H1 (cell line): Measurements from ENCODE around the gene ANAPC2. TPM values are rescaled to one million over a fixed set of nuclear protein-coding genes. Genes with fewer than 3 reads are reported as not detected.

Experiments used
- CTCF ChIA-PET: fragments of 300-600 bp; sonication (Branson Sonifier 250); formaldehyde crosslinking; loops from one replicate; lab custom pipeline; 2021; ENCODE audit not compliant: partially characterized antibody; lab: Charles Lee
- POLR2A ChIA-PET: fragments of 300-600 bp; sonication (Branson Sonifier 250); formaldehyde crosslinking; loops from one replicate; lab custom pipeline; 2021; ENCODE audit warnings: inconsistent platforms; ENCODE audit not compliant: partially characterized antibody; lab: Charles Lee
- DNase-seq, 2 experiments: peaks; one replicate each; pipeline versions ENCODE4 v3.0.0 to v3.0.0-alpha.2; 2010 to 2022; ENCODE audit warnings: low spot score in 2 of 2, low read depth in 1 of 2, mixed read lengths in 1 of 2
- FAIRE-seq: peaks from 2 replicates; lab custom pipeline; 2011; peaks lifted over from hg19 to GRCh38; lab: Jason Lieb, UNC
- H2AFZ ChIP-seq: 2 replicates; pipeline ENCODE4 v1.8.1; 2012; ENCODE audit warnings: low read length, inconsistent platforms
- H2AK5ac ChIP-seq: 2 replicates; pipeline ENCODE4 v1.6.1; 2013; ENCODE audit warnings: low read depth, low read length
- H2BK120ac ChIP-seq: replicated peaks from 2 replicates; pipeline ENCODE3; 2013; ENCODE audit warnings: low read depth, low read length, inconsistent platforms
- H2BK12ac ChIP-seq: 2 replicates; pipeline ENCODE4 v1.6.1; 2013; ENCODE audit warnings: low read depth, low read length
- H2BK15ac ChIP-seq: 2 replicates; pipeline ENCODE4 v1.6.1; 2013; ENCODE audit warnings: low read length
- H2BK20ac ChIP-seq: 2 replicates; pipeline ENCODE4 v1.6.1; 2013; ENCODE audit warnings: low read length
- H2BK5ac ChIP-seq: 2 replicates; pipeline ENCODE4 v1.6.1; 2013; ENCODE audit warnings: low read depth, low read length
- H3K14ac ChIP-seq: 2 replicates; pipeline ENCODE4 v1.6.1; 2013; ENCODE audit warnings: inconsistent platforms; ENCODE audit not compliant: insufficient read length
- H3K18ac ChIP-seq: 2 replicates; pipeline ENCODE4 v1.6.1; 2013; ENCODE audit warnings: low read length; ENCODE audit errors: extremely low read depth
- H3K23ac ChIP-seq: 2 replicates; pipeline ENCODE4 v1.6.1; 2013; ENCODE audit warnings: inconsistent platforms; ENCODE audit not compliant: insufficient read length
- H3K23me2 ChIP-seq: 2 replicates; pipeline ENCODE4 v1.6.1; 2013; ENCODE audit warnings: low read depth, low read length
- H3K27ac ChIP-seq: 2 replicates; pipeline ENCODE4 v1.6.1; 2011; ENCODE audit warnings: low read depth, low read length, inconsistent platforms
- H3K27me3 ChIP-seq, 4 experiments: replicated peaks in 1 of 4; 1 replicate in 1 of 4; 2 replicates in 3 of 4; pipeline versions ENCODE4 v1.6.1 to v1.8.1; 2011 to 2013; ENCODE audit warnings: low read length in 3 of 4, mild to moderate bottlenecking in 3 of 4, inconsistent platforms in 2 of 4, mixed read lengths in 2 of 4, moderate library complexity in 1 of 4; ENCODE audit not compliant: control insufficient read depth in 3 of 4, insufficient read depth in 3 of 4; ENCODE audit errors: extremely low read depth in 1 of 4
- H3K36me3 ChIP-seq, 4 experiments: 2 replicates each; pipeline versions ENCODE4 v1.6.1 to v1.8.1; 2011 to 2013; ENCODE audit warnings: mild to moderate bottlenecking in 4 of 4, low read length in 3 of 4, moderate library complexity in 2 of 4, control low read depth in 1 of 4, inconsistent platforms in 1 of 4; ENCODE audit not compliant: insufficient read depth in 4 of 4, control insufficient read depth in 2 of 4
- H3K4ac ChIP-seq: replicated peaks from 2 replicates; pipeline ENCODE3; 2013; ENCODE audit warnings: low read length, low read depth, mixed read lengths, inconsistent platforms; ENCODE audit not compliant: insufficient read length
- H3K4me1 ChIP-seq, 4 experiments: replicated peaks in 1 of 4; 1 replicate in 1 of 4; 2 replicates in 3 of 4; pipeline versions ENCODE4 v1.6.1 to v1.8.1; 2011 to 2013; ENCODE audit warnings: low read length in 3 of 4, inconsistent platforms in 2 of 4, mixed read lengths in 1 of 4; ENCODE audit not compliant: insufficient read depth in 4 of 4, control insufficient read depth in 3 of 4
- H3K4me2 ChIP-seq, 2 experiments: 2 replicates each; pipeline versions ENCODE4 v1.6.1 to v1.8.1; 2011 to 2013; ENCODE audit warnings: low read depth in 2 of 2, low read length in 2 of 2, control low read depth in 1 of 2, inconsistent platforms in 1 of 2, mild to moderate bottlenecking in 1 of 2; ENCODE audit not compliant: insufficient read depth in 1 of 2
- H3K4me3 ChIP-seq, 4 experiments: fragments of 200-600, 300-600 bp in 1 of 4; sonication (generic), shearing (Covaris generic), sonication (Bioruptor Twin) in 1 of 4; 2 replicates each; pipeline versions ENCODE4 v1.5.1 to v1.8.1; 2011 to 2016; ENCODE audit warnings: low read length in 4 of 4, low read depth in 3 of 4, control low read depth in 2 of 4, inconsistent platforms in 2 of 4, mild to moderate bottlenecking in 2 of 4, mixed read lengths in 1 of 4, moderate library complexity in 1 of 4; ENCODE audit not compliant: insufficient read depth in 2 of 4; ENCODE audit errors: extremely low read depth in 1 of 4
- H3K56ac ChIP-seq: replicated peaks from 2 replicates; pipeline ENCODE3; 2013; ENCODE audit warnings: low read depth, mild to moderate bottlenecking, mixed read lengths, low read length, inconsistent platforms; ENCODE audit not compliant: insufficient read length
- H3K79me1 ChIP-seq: 2 replicates; pipeline ENCODE4 v1.6.1; 2013; ENCODE audit warnings: low read depth, low read length, control low read depth
- H3K79me2 ChIP-seq, 2 experiments: 2 replicates each; pipeline versions ENCODE4 v1.6.1 to v1.8.1; 2012 to 2013; ENCODE audit warnings: low read length in 2 of 2, mild to moderate bottlenecking in 2 of 2, inconsistent platforms in 1 of 2; ENCODE audit not compliant: insufficient read depth in 2 of 2, control insufficient read depth in 1 of 2
- H3K9ac ChIP-seq, 4 experiments: replicated peaks in 1 of 4; 1 replicate in 1 of 4; 2 replicates in 3 of 4; pipeline versions ENCODE4 v1.6.1 to v1.8.1; 2011 to 2013; ENCODE audit warnings: low read depth in 3 of 4, low read length in 3 of 4, control low read depth in 2 of 4, mild to moderate bottlenecking in 2 of 4, moderate library complexity in 2 of 4, inconsistent platforms in 1 of 4; ENCODE audit errors: extremely low read depth in 1 of 4
- H3K9me3 ChIP-seq, 2 experiments: 2 replicates each; pipeline versions ENCODE4 v1.6.1 to v1.8.1; 2012 to 2013; ENCODE audit warnings: mild to moderate bottlenecking in 2 of 2, moderate library complexity in 2 of 2, control low read depth in 1 of 2, inconsistent platforms in 1 of 2, low read depth in 1 of 2, low read length in 1 of 2, mixed read lengths in 1 of 2; ENCODE audit not compliant: insufficient read depth in 2 of 2
- H4K20me1 ChIP-seq, 2 experiments: replicated peaks in 1 of 2; 2 replicates each; pipeline versions ENCODE3 to v1.8.1; 2011 to 2013; ENCODE audit warnings: inconsistent platforms in 2 of 2, low read length in 2 of 2, mild to moderate bottlenecking in 1 of 2; ENCODE audit not compliant: insufficient read depth in 2 of 2, control insufficient read depth in 1 of 2
- H4K5ac ChIP-seq: 2 replicates; pipeline ENCODE4 v1.6.1; 2013; ENCODE audit warnings: low read length, low read depth, mixed read lengths, inconsistent platforms; ENCODE audit not compliant: insufficient read length
- H4K8ac ChIP-seq: 2 replicates; pipeline ENCODE4 v1.8.0; 2013; ENCODE audit warnings: mild to moderate bottlenecking, moderate library complexity, low read length, inconsistent platforms; ENCODE audit not compliant: insufficient read depth; ENCODE audit errors: extremely low read depth
- H4K91ac ChIP-seq: replicated peaks from 2 replicates; pipeline ENCODE3; 2013; ENCODE audit warnings: low read length, mixed read lengths, inconsistent platforms; ENCODE audit not compliant: insufficient read length
- ATF3 ChIP-seq: IDR thresholded peaks from 2 replicates; pipeline ENCODE4 v1.6.1; 2011; ENCODE audit warnings: low read depth, mild to moderate bottlenecking, low read length; ENCODE audit not compliant: insufficient read depth
- CBX5 ChIP-seq: fragments of 300-800, 300-1000 bp; sonication (generic); IDR thresholded peaks from 2 replicates; pipeline ENCODE4 v1.7.1; 2016; ENCODE audit warnings: antibody characterized with exemption, low read length, low read depth
- CTBP2 ChIP-seq: IDR thresholded peaks from 2 replicates; pipeline ENCODE4 v1.7.0; 2011; ENCODE audit warnings: borderline replicate concordance, mild to moderate bottlenecking, moderate library complexity, mixed read lengths, low read length; ENCODE audit not compliant: insufficient read depth, insufficient read length
- E2F6 ChIP-seq: IDR thresholded peaks from 2 replicates; pipeline ENCODE4 v1.6.1; 2012; ENCODE audit warnings: inconsistent platforms
- FOSL1 ChIP-seq: IDR thresholded peaks from 2 replicates; pipeline ENCODE4 v1.6.1; 2011; ENCODE audit warnings: mild to moderate bottlenecking, low read depth, low read length, moderate library complexity; ENCODE audit not compliant: insufficient read depth
- GABPA ChIP-seq: IDR thresholded peaks from 2 replicates; pipeline ENCODE4 v1.6.1; 2011; ENCODE audit warnings: mild to moderate bottlenecking, low read length, moderate library complexity, borderline replicate concordance; ENCODE audit not compliant: insufficient read depth
- HDAC2 ChIP-seq, 2 experiments: fragments of 300-600 bp in 1 of 2; sonication (generic) in 1 of 2; IDR thresholded peaks; 2 replicates each; pipeline ENCODE4 v1.6.1; 2011 to 2012; ENCODE audit warnings: low read depth in 2 of 2, low read length in 2 of 2, mild to moderate bottlenecking in 2 of 2, moderate library complexity in 2 of 2, borderline replicate concordance in 1 of 2, inconsistent platforms in 1 of 2
- KDM5A ChIP-seq: fragments of 200-600 bp; IDR thresholded peaks from 2 replicates; pipeline ENCODE4 v1.7.1; 2012; ENCODE audit warnings: mild to moderate bottlenecking, low read length, inconsistent platforms, mixed read lengths
- TAF1 ChIP-seq: IDR thresholded peaks from 2 replicates; pipeline ENCODE4 v1.6.1; 2011; ENCODE audit warnings: mild to moderate bottlenecking, low read depth, low read length
- WGBS, 2 experiments: shearing (Covaris generic) in 1 of 2; methylation state at CpG; one replicate each; pipeline versions ENCODE4 v1.1.6 to v1.1.7; 2013 to 2015; ENCODE audit warnings: low lambda C conversion rate in 2 of 2, mixed read lengths in 2 of 2, inconsistent platforms in 1 of 2, low coverage in 1 of 2, missing lambda C conversion rate in 1 of 2; ENCODE audit not compliant: insufficient replicate concordance in 2 of 2, insufficient coverage in 1 of 2, insufficient read length in 1 of 2; ENCODE audit errors: extremely low coverage in 1 of 2, missing lambda C conversion rate in 1 of 2; 5-methylcytosine and 5-hydroxymethylcytosine counted together
- polyA plus RNA-seq, 7 experiments: library from polyadenylated mRNA; depleted of rRNA in 3 of 7; stranded (reverse) in 5 of 7; unstranded in 2 of 7; fragments of >200 nt in 5 of 7; fragments of 200-250 nt in 2 of 7; gene quantifications; 1 replicate in 5 of 7; 2 replicates in 1 of 7; 4 replicates in 1 of 7; pipeline versions ENCODE4 v1.2.1 to v1.2.3, GENCODE V29; 2011 to 2013; ENCODE audit warnings: missing spikeins in 2 of 7, mixed read lengths in 2 of 7
- total RNA-seq: library from RNA; stranded (reverse); fragmentation: NEBNext Ultra II Directional; extraction: Animal tissue kit (Norgen Biotek cat#: 25700); gene quantifications from 2 replicates; pipeline ENCODE4 v1.2.1, GENCODE V29; 2021

ANAPC2 gene
- total and polyA plus RNA-seq, 2 of the 8 experiments (the other 6 are each of a cell fraction or from before 2014, with no cell fraction given): 30.2 to 37.7 TPM

DNA sequence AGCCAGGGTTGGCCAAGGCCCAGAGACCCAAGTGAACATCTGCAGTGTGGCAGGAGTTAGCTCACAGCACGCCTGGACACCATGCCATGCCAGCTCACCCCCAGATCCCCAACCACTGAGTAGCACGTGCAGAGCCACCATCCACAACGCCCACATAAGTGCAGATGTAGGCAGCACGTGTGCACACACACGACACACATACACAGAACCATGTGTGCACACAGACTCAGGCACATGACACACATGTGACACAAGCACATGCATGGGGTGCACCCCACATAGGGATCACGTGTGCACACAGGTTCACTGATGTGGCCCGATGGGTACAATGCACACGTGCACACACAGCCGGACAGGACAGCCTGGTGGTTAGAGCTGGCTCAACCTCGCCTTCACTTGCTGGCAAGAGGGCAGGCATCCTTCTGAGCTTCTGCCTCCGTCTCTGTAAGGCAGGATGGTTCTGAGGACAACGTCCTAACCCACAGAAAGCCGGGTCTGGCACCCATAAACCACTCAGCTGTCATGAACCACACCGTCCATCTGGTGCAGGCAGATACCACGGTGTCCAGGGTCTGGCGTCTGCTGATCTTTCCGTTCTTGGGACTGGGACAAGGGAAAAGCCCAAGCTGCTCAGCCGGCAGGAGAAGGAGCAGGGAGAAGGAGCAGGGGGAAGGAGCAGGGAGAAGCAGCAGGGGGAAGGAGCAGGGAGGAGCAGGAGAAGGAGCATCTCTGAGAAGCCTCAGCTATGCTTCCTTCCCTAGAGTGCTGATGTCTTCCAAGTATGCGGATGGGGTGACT, 30.5 kb downstream of the ANAPC2 start:
- Histone ChIP-seq H2AK5ac (peak overlapping the region; percentile 54; the same call in 1 of the 2 replicates), H3K4me2 (peak overlapping the region in 1 of 2 experiments; percentile 78; a peak in 1 of 4 replicates), H3K23ac (no peak overlapping the region), H3K4me3 (no peak overlapping the region), H2AFZ (no peak overlapping the region), H2BK12ac (peak overlapping the region; percentile 68; the same call in 1 of the 2 replicates), H3K18ac (no peak overlapping the region), H2BK120ac (no peak overlapping the region), H3K4ac (no peak overlapping the region), H3K9me3 (peaks cover 0 to 5% of the 10 kb centered on the region in 2 experiments; a peak in 2 of 4 replicates), H2BK5ac (no peak overlapping the region; the same call in 1 of the 2 replicates), H4K91ac (peak overlapping the region; percentile 65), H3K36me3 (no peaks in the 10 kb centered on the region; a peak in 1 of 8 replicates), H3K56ac (no peak overlapping the region), H3K23me2 (peaks cover 12% of the 10 kb centered on the region), H3K4me1 (peaks cover 0 to 11% (median 10%) of the 10 kb centered on the region in 4 experiments; a peak in 5 of 7 replicates), H3K79me2 (no peaks in the 10 kb centered on the region; a peak in 1 of 4 replicates), H4K5ac (no peak overlapping the region), H3K27me3 (peaks cover 42 to 79% (median 76%) of the 10 kb centered on the region in 4 experiments), H4K8ac (no peak overlapping the region; the same call in 1 of the 2 replicates), H3K14ac (no peak overlapping the region), H2BK15ac (0 out of 2 replicates have a peak overlapping the region, but pooled peaks have one; percentile 5), H2BK20ac (no peak overlapping the region), H4K20me1 (peaks cover 0 to 26% of the 10 kb centered on the region in 2 experiments), H3K79me1 (no peaks in the 10 kb centered on the region), H3K9ac (no peak overlapping the region), H3K27ac (no peak overlapping the region)
- POLR2A ChIA-PET: interaction anchor here (0.9 to 2.9 kb wide), 3 partner anchors 11 to 30 kb away, joined by 3 to 7 read pairs (median 3); partner anchors contain the start of genes ANAPC2 and LRRC26
- no peak for DNase-seq
- 82% methylated on average over 15 of the region's 19 CpGs; no CpG with 5 or more reads in 1 of the 2 experiments for WGBS, 2 experiments
- CTCF ChIA-PET: interaction anchor here (0.7 to 1.6 kb wide), 8 partner anchors 10 to 129 kb away, joined by 3 to 6 read pairs (median 4); no protein-coding TSS in a partner anchor
- no peak for FAIRE-seq
- no peak for TF ChIP-seq CTBP2
- no peak for TF ChIP-seq KDM5A
- no peak for TF ChIP-seq E2F6
- TF ChIP-seq ATF3: no peak
- TF ChIP-seq GABPA: no peak
- no peak for TF ChIP-seq HDAC2 (IDR thresholded peaks at IDR 0.05; ENCODE audit: borderline replicate concordance in 1 of 2, low read depth in 2 of 2, low read length in 2 of 2)
- TF ChIP-seq TAF1: no peak
- TF ChIP-seq FOSL1: no peak
- no peak for TF ChIP-seq CBX5
